BE2C (cell line): ENCODE measurements around the gene NALCN.

ENCODE experiments used
- DNase-seq: peaks from one replicate; pipeline ENCODE4 v3.0.0-alpha.2; 2020
- H3K27me3 ChIP-seq: fragments of 250-450 bp; sonication (Bioruptor Pico); 2 replicates; pipeline ENCODE4 v1.5.1; 2020; ENCODE audit warnings: mild to moderate bottlenecking
- H3K36me3 ChIP-seq: fragments of 250-450 bp; sonication (Bioruptor Pico); 2 replicates; pipeline ENCODE4 v1.5.1; 2020; ENCODE audit warnings: mild to moderate bottlenecking
- H3K4me1 ChIP-seq: fragments of 250-450 bp; sonication (Bioruptor Pico); 2 replicates; pipeline ENCODE4 v1.5.1; 2020
- H3K4me3 ChIP-seq: 2 replicates; pipeline ENCODE4 v1.5.1; 2011; ENCODE audit warnings: low read depth, low read length
- H3K9me3 ChIP-seq: fragments of 250-450 bp; sonication (Bioruptor Pico); 2 replicates; pipeline ENCODE4 v1.5.1; 2020
- TF ChIP-seq, protein P1 (sequence below): IDR thresholded peaks from 2 replicates; pipeline ENCODE4 v1.5.1; 2012; ENCODE audit warnings: mild to moderate bottlenecking, low read depth, low read length

The NALCN gene

GRCh38 chr13:101382701-101383100 lies 33.6 kb downstream of the NALCN start:
- Histone ChIP-seq H3K4me1 (no peaks in the 10 kb centered on the region), H3K4me3 (no peak overlapping the region), H3K9me3 (no peaks in the 10 kb centered on the region), H3K27me3 (no peaks in the 10 kb centered on the region), H3K36me3 (no peaks in the 10 kb centered on the region)
- TF ChIP-seq, protein P1, sequence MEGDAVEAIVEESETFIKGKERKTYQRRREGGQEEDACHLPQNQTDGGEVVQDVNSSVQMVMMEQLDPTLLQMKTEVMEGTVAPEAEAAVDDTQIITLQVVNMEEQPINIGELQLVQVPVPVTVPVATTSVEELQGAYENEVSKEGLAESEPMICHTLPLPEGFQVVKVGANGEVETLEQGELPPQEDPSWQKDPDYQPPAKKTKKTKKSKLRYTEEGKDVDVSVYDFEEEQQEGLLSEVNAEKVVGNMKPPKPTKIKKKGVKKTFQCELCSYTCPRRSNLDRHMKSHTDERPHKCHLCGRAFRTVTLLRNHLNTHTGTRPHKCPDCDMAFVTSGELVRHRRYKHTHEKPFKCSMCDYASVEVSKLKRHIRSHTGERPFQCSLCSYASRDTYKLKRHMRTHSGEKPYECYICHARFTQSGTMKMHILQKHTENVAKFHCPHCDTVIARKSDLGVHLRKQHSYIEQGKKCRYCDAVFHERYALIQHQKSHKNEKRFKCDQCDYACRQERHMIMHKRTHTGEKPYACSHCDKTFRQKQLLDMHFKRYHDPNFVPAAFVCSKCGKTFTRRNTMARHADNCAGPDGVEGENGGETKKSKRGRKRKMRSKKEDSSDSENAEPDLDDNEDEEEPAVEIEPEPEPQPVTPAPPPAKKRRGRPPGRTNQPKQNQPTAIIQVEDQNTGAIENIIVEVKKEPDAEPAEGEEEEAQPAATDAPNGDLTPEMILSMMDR = no peak
- DNase-seq = no peak

GRCh38 chr13:101382086-101382485 lies 34.2 kb downstream of the NALCN start:
- Histone ChIP-seq H3K9me3 (no peaks in the 10 kb centered on the region), H3K4me3 (no peak overlapping the region), H3K36me3 (no peaks in the 10 kb centered on the region), H3K27me3 (no peaks in the 10 kb centered on the region), H3K4me1 (no peaks in the 10 kb centered on the region)
- TF ChIP-seq, protein P1 = no peak
- DNase-seq = no peak

- no peaks in the 10 kb centered on the region for H3K36me3 ChIP-seq
- TF ChIP-seq, protein P1 = no peak
Observed at GRCh38 chr13:101360525-101360924, 55.8 kb downstream of the NALCN start.

DNA sequence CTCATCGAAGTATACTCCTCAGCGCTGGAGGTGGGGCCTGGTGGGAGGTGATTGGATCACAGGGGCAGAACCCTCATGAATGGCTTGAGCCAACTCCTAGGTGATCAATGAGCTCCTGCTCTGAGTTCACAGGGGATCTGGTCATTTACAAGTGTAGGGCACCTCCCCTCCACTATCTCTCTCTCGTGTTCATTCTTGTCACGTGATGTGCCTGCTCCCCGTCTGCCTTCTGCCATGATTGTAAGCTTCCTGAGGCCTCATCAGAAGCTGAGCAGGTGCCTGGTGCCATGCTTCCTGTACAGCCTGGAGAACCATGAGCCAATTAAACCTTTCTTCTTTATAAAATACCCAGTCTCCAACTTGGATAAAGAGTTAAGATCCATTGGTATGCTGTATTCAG lies 61.4 kb downstream of the NALCN start:
- Histone ChIP-seq H3K4me3 (no peak overlapping the region), H3K9me3 (no peaks in the 10 kb centered on the region), H3K36me3 (no peaks in the 10 kb centered on the region), H3K27me3 (no peaks in the 10 kb centered on the region), H3K4me1 (no peaks in the 10 kb centered on the region)
- no peak for DNase-seq
- TF ChIP-seq, protein P1 = no peak

More at GRCh38 chr13:101360525-101360924, 55.8 kb downstream of the NALCN start:
- H3K9me3 ChIP-seq = no peaks in the 10 kb centered on the region
- H3K27me3 ChIP-seq = peaks cover 3% of the 10 kb centered on the region; the same call in 1 of the 2 replicates
- no peak for DNase-seq
- no peaks in the 10 kb centered on the region for H3K4me1 ChIP-seq
- no peak overlapping the region for H3K4me3 ChIP-seq

GRCh38 chr13:101346942-101347728 lies 69.2 kb downstream of the NALCN start:
- TF ChIP-seq, protein P1 = no peak
- Histone ChIP-seq H3K9me3 (no peaks in the 10 kb centered on the region), H3K4me1 (no peaks in the 10 kb centered on the region), H3K4me3 (no peak overlapping the region), H3K36me3 (no peaks in the 10 kb centered on the region), H3K27me3 (no peaks in the 10 kb centered on the region)
- no peak for DNase-seq

GRCh38 chr13:101346161-101346560 lies 70.1 kb downstream of the NALCN start:
- Histone ChIP-seq H3K27me3 (no peaks in the 10 kb centered on the region), H3K4me1 (no peaks in the 10 kb centered on the region), H3K36me3 (no peaks in the 10 kb centered on the region), H3K9me3 (no peaks in the 10 kb centered on the region), H3K4me3 (no peak overlapping the region)
- TF ChIP-seq, protein P1 = no peak
- DNase-seq = no peak
